Measurements from ENCODE around the gene FAM131C.
A peak's percentile ranks its signal among the peaks of the same experiment; 100 is the strongest.
"Not testable (repeated sequence)": the region's sequence is repeated elsewhere in the genome, so short reads cannot be mapped to it uniquely, and the experiment has no call there.

FAM131C gene

GRCh38 chr1:16048573-16049189 is 24.8 kb downstream of the FAM131C start:
- in situ Hi-C loops (cut with MboI; ENCODE audit: low pct_unique_long_range_greater_than_20kb, low sequenced_read_pairs, unreplicated experiment), result no loop called here
- TF ChIP-seq CTCF (IDR thresholded peaks at IDR 0.05; ENCODE audit: extremely low read depth, insufficient read depth, missing control alignments), result peak; percentile 8
- DNase-seq (ENCODE audit: low spot score), result no peak

DNA sequence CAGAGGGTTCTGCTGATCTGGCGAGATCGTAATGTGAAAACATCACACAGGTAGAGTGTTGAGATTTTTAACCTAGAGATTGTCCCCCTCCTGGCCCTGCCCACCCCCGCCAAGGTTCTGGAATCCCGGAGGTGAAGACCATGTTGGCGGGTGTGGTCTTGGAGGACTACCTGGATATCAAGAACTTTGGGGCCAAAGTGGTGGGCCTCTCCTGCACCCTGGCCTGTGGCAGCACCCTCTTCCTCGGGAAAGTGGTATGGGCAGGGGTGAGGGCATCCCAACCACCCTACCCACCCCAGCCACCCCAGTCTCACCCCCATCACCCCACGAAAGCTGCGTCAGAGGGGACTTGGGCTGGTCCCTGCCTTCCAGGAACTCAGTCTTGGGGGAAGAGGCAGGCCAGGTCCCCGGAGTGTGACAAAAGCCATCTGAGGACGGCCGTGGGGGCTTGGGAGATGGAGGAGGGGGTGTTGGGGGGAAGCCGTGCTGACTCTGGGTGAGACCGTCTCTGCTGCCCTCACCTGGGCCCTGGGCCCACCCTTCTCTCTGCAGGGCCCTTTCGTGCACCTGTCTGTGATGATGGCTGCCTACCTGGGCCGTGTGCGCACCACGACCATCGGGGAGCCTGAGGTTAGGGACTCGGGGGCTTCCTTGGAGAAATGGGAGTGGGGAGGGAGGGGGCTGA is 25.5 kb downstream of the FAM131C start:
- in situ Hi-C loops (cut with MboI; ENCODE audit: low pct_unique_long_range_greater_than_20kb, low sequenced_read_pairs, unreplicated experiment), result no loop called here
- DNase-seq (ENCODE audit: low spot score), result no peak
- no peak for TF ChIP-seq CTCF (IDR thresholded peaks at IDR 0.05; ENCODE audit: extremely low read depth, insufficient read depth, missing control alignments)

- TF ChIP-seq CTCF (IDR thresholded peaks at IDR 0.05; ENCODE audit: extremely low read depth, insufficient read depth, missing control alignments), result no peak
- DNase-seq (ENCODE audit: low spot score), result no peak
- in situ Hi-C loops (cut with MboI; ENCODE audit: low pct_unique_long_range_greater_than_20kb, low sequenced_read_pairs, unreplicated experiment), result no loop called here
These were observed 26.6 kb downstream of the FAM131C start for GRCh38 chr1:16046842-16047241.

- no peak for TF ChIP-seq CTCF (IDR thresholded peaks at IDR 0.05; ENCODE audit: extremely low read depth, insufficient read depth, missing control alignments)
- no peak for DNase-seq (ENCODE audit: low spot score)
- in situ Hi-C loops (cut with MboI; ENCODE audit: low pct_unique_long_range_greater_than_20kb, low sequenced_read_pairs, unreplicated experiment), result no loop called here
These were observed 29.5 kb downstream of the FAM131C start for GRCh38 chr1:16043950-16044349.

DNA sequence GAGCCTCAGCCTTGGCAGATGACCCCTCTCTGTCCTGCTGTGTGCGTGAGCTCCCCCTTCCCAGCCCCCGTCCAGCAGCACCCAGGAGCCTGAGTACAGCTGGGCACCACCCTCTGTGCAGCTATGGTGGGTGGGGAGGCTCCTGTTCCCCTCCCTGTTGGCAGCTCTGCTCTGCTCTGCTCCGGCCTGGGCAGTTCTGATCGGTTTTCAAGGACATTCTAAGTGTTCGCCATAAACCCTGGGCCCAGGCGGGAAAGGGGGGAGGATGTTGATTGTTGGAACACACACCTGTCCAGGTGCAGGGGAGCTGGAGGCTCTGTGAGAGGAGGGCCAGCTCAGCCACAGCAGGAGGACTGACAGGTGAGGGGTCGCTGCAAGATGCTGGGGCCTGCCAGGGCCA is 29.9 kb downstream of the FAM131C start, which contains the start of gene CLCNKB:
Gene CLCNKB (plus strand): TSS at position 262 of the 400 bp plus-strand sequence. CDS start 711 bp downstream, outside the sequence.
- in situ Hi-C loops (cut with MboI; ENCODE audit: low pct_unique_long_range_greater_than_20kb, low sequenced_read_pairs, unreplicated experiment), result no loop called here
- no peak for TF ChIP-seq CTCF (IDR thresholded peaks at IDR 0.05; ENCODE audit: extremely low read depth, insufficient read depth, missing control alignments)
- no peak for DNase-seq (ENCODE audit: low spot score)

- in situ Hi-C loops (cut with MboI; ENCODE audit: low pct_unique_long_range_greater_than_20kb, low sequenced_read_pairs, unreplicated experiment); DNase-seq (ENCODE audit: low spot score): not testable (repeated sequence)
These were observed 30.8 kb downstream of the FAM131C start for GRCh38 chr1:16042654-16043053.

- in situ Hi-C loops (cut with MboI; ENCODE audit: low pct_unique_long_range_greater_than_20kb, low sequenced_read_pairs, unreplicated experiment), result no loop called here
- TF ChIP-seq CTCF (IDR thresholded peaks at IDR 0.05; ENCODE audit: extremely low read depth, insufficient read depth, missing control alignments), result peak; percentile 3
- DNase-seq (ENCODE audit: low spot score), result no peak
These were observed 31.4 kb downstream of the FAM131C start for GRCh38 chr1:16042096-16042495.

Measured in GM13977 (cell line).